ENCODE measurements around the gene TMEM52.
A peak's percentile ranks its signal among the peaks of the same experiment; 100 is the strongest.

Gene TMEM52

GRCh38 chr1:1943834-1944570 lies 24.9 kb upstream of the TMEM52 start (continued):
- peak; percentile 92 for TF ChIP-seq SCRT2 (tag by site-specific recombination; IDR thresholded peaks at IDR 0.05)
- no peak for TF ChIP-seq ZNF530 (tag by site-specific recombination; IDR thresholded peaks at IDR 0.05; ENCODE audit: low read depth)
- no peak for TF ChIP-seq ZSCAN5A (tag by site-specific recombination; IDR thresholded peaks at IDR 0.05)
- no peak for TF ChIP-seq ZNF560 (tag by site-specific recombination; IDR thresholded peaks at IDR 0.05; ENCODE audit: borderline replicate concordance)
- TF ChIP-seq ZNF350 (tag by site-specific recombination; IDR thresholded peaks at IDR 0.05): no peak
- no peak for TF ChIP-seq YY2 (tag by site-specific recombination; IDR thresholded peaks at IDR 0.05)
- TF ChIP-seq ZBTB44 (tag by site-specific recombination; IDR thresholded peaks at IDR 0.05): no peak
- no peak for TF ChIP-seq ZNF10 (tag by site-specific recombination; IDR thresholded peaks at IDR 0.05)
- TF ChIP-seq ZFHX2 (tag by site-specific recombination; conservative IDR thresholded peaks at IDR 0.05): peak; percentile 82
- TF ChIP-seq PBX3 (CRISPR knock-in tag; IDR thresholded peaks at IDR 0.05): peak; percentile 60; the same call in 1 of the 2 replicates
- TF ChIP-seq ZBTB10 (tag by site-specific recombination; IDR thresholded peaks at IDR 0.05): peak; percentile 82
- peak; percentile 95 for TF ChIP-seq ZBTB17 (tag by site-specific recombination; IDR thresholded peaks at IDR 0.05)
- TF ChIP-seq BCL11A (tag by site-specific recombination; IDR thresholded peaks at IDR 0.05; ENCODE audit: low read depth): 0 out of 2 replicates have a peak, but pooled peaks have one; percentile 18
- peak; percentile 48; the same call in 1 of the 2 replicates for TF ChIP-seq ZNF600 (tag by site-specific recombination; IDR thresholded peaks at IDR 0.05)
- TF ChIP-seq ZNF544 (tag by site-specific recombination; IDR thresholded peaks at IDR 0.05): no peak
- no peak for TF ChIP-seq ZNF416 (tag by site-specific recombination; IDR thresholded peaks at IDR 0.05)
- 0 out of 2 replicates have a peak, but pooled peaks have one; percentile 34 for TF ChIP-seq INSM2 (tag by site-specific recombination; IDR thresholded peaks at IDR 0.05)
- TF ChIP-seq MYNN (tag by site-specific recombination; IDR thresholded peaks at IDR 0.05; ENCODE audit: borderline replicate concordance): no peak
- TF ChIP-seq TSHZ1 (tag by site-specific recombination; IDR thresholded peaks at IDR 0.05; ENCODE audit: borderline replicate concordance): no peak
- TF ChIP-seq ZNF335 (tag by site-specific recombination; conservative IDR thresholded peaks at IDR 0.05): peak; percentile 95
- TF ChIP-seq KLF10 (tag by site-specific recombination; IDR thresholded peaks at IDR 0.05): no peak
- TF ChIP-seq GLIS1 (tag by site-specific recombination; IDR thresholded peaks at IDR 0.05): peak; percentile 94
- TF ChIP-seq ZNF423 (tag by site-specific recombination; IDR thresholded peaks at IDR 0.05): no peak
- TF ChIP-seq ZNF449 (tag by site-specific recombination; IDR thresholded peaks at IDR 0.05): no peak
- TF ChIP-seq GLI2 (tag by site-specific recombination; IDR thresholded peaks at IDR 0.05; ENCODE audit: borderline replicate concordance, low read depth): no peak
